HCT116 (cell line): Measurements from ENCODE around the gene GRK6. TPM values are rescaled to one million over a fixed set of nuclear protein-coding genes. Genes with fewer than 3 reads are reported as not detected.

Experiments
- ATAC-seq: fragments of 200-7000 bp; cut with Tn5 transposase; 2 replicates; pipeline ENCODE4 v1.9.1; 2020; ENCODE audit warnings: mild to moderate bottlenecking, moderate library complexity
- BruUV-seq: library from RNA; stranded (reverse); fragments of 400-500 nt; replicated peaks from 2 replicates; lab custom pipeline; 2021; lab: Mats Ljungman, UMichigan
- CTCF ChIA-PET: fragments of 300-600 bp; sonication (Branson Sonifier 250); formaldehyde crosslinking; loops from one replicate; lab custom pipeline; 2021; ENCODE audit warnings: antibody characterized with exemption; lab: Charles Lee
- POLR2A ChIA-PET: fragments of 300-600, 350-600 bp; sonication (Branson Sonifier 250); formaldehyde crosslinking; loops from one replicate; lab custom pipeline; 2021; ENCODE audit warnings: antibody characterized with exemption; lab: Charles Lee
- RAD21 ChIA-PET, 2 experiments: fragments of 300-600 bp; sonication (Branson Sonifier 250); formaldehyde crosslinking; loops; one replicate each; lab custom pipeline; 2023; ENCODE audit warnings: low total read pairs in 2 of 2; ENCODE audit not compliant: uncharacterized antibody in 2 of 2, unreplicated experiment in 2 of 2, low non-redundant PET in 1 of 2; lab: Charles Lee
- DNase-seq: peaks from one replicate; pipeline ENCODE4 v3.0.0-alpha.2; 2010; ENCODE audit warnings: low read depth, low spot score
- H2AFZ ChIP-seq: fragments of 200-600 bp; shearing (Covaris generic), sonication (generic); 2 replicates; pipeline ENCODE4 v1.6.1; 2017; ENCODE audit warnings: low read depth, mixed run types, mixed read lengths, antibody characterized with exemption, low read length; ENCODE audit not compliant: poor library complexity, severe bottlenecking
- H3K27ac ChIP-seq: 2 replicates; pipeline ENCODE4 v1.5.1; 2012; ENCODE audit warnings: low read depth, low read length
- H3K27me3 ChIP-seq: fragments of 200-600 bp; sonication (generic); 2 replicates; pipeline ENCODE4 v1.6.1; 2016; ENCODE audit warnings: mixed run types, low read length, mixed read lengths; ENCODE audit not compliant: insufficient read depth
- H3K36me3 ChIP-seq, 2 experiments: fragments of 200-500 bp in 1 of 2; fragments of 200-600 bp in 1 of 2; sonication (Bioruptor generic) in 1 of 2; sonication (generic) in 1 of 2; 2 replicates each; pipeline versions ENCODE4 v1.5.1 to v1.6.1; 2014 to 2016; ENCODE audit warnings: low read length in 2 of 2, inconsistent platforms in 1 of 2, mixed read lengths in 1 of 2, mixed run types in 1 of 2; ENCODE audit not compliant: insufficient read depth in 2 of 2, control insufficient read depth in 1 of 2
- H3K4me1 ChIP-seq, 2 experiments: fragments of 200-600 bp in 1 of 2; sonication (generic) in 1 of 2; 2 replicates each; pipeline versions ENCODE4 v1.5.1 to v1.6.1; 2012 to 2017; ENCODE audit warnings: low read length in 2 of 2, inconsistent platforms in 1 of 2, mild to moderate bottlenecking in 1 of 2, mixed read lengths in 1 of 2, mixed run types in 1 of 2, moderate library complexity in 1 of 2; ENCODE audit not compliant: insufficient read depth in 2 of 2, control insufficient read depth in 1 of 2
- H3K4me2 ChIP-seq: fragments of 200-600 bp; sonication (generic); 2 replicates; pipeline ENCODE4 v1.6.1; 2017; ENCODE audit warnings: mixed run types, low read length, mixed read lengths
- H3K4me3 ChIP-seq, 2 experiments: fragments of 200-600 bp in 1 of 2; sonication (generic) in 1 of 2; replicated peaks in 1 of 2; 2 replicates each; pipeline ENCODE4 v1.5.1; 2011 to 2016; ENCODE audit warnings: low read length in 2 of 2, control low read depth in 1 of 2, low read depth in 1 of 2, mild to moderate bottlenecking in 1 of 2, mixed read lengths in 1 of 2, mixed run types in 1 of 2
- H3K79me2 ChIP-seq: fragments of 200-600 bp; sonication (generic); 2 replicates; pipeline ENCODE4 v1.6.1; 2017; ENCODE audit warnings: mild to moderate bottlenecking, mixed run types, low read length, moderate library complexity, mixed read lengths; ENCODE audit not compliant: insufficient read depth
- H3K9ac ChIP-seq: fragments of 200-600 bp; sonication (generic); 2 replicates; pipeline ENCODE4 v1.6.1; 2016; ENCODE audit warnings: low read length, mixed read lengths
- H3K9me2 ChIP-seq: fragments of 200-600 bp; sonication (generic), shearing (Covaris generic); 2 replicates; pipeline ENCODE4 v1.6.1; 2017; ENCODE audit warnings: mixed run types, mild to moderate bottlenecking, moderate library complexity; ENCODE audit not compliant: insufficient read depth
- H3K9me3 ChIP-seq, 2 experiments: fragments of 200-500 bp in 1 of 2; fragments of 200-600 bp in 1 of 2; sonication (Bioruptor generic) in 1 of 2; sonication (generic) in 1 of 2; 2 replicates each; pipeline ENCODE4 v1.6.1; 2014 to 2017; ENCODE audit warnings: low read length in 2 of 2, mixed read lengths in 2 of 2, inconsistent platforms in 1 of 2, low read depth in 1 of 2, mild to moderate bottlenecking in 1 of 2, mixed run types in 1 of 2, moderate library complexity in 1 of 2; ENCODE audit not compliant: control insufficient read depth in 1 of 2, insufficient read depth in 1 of 2
- H4K20me1 ChIP-seq: fragments of 200-600 bp; sonication (generic), shearing (Covaris generic); 2 replicates; pipeline ENCODE4 v1.6.1; 2017; ENCODE audit warnings: mixed run types, mild to moderate bottlenecking, moderate library complexity; ENCODE audit not compliant: insufficient read depth
- CBX3 ChIP-seq: IDR thresholded peaks from 2 replicates; pipeline ENCODE4 v1.6.1; 2012; ENCODE audit warnings: low read depth
- EGR1 ChIP-seq: IDR thresholded peaks from 2 replicates; pipeline ENCODE4 v1.6.1; 2012; ENCODE audit warnings: low read depth
- ELF1 ChIP-seq: IDR thresholded peaks from 2 replicates; pipeline ENCODE4 v1.6.1; 2012; ENCODE audit warnings: low read depth, borderline replicate concordance
- EZH2phosphoT487 ChIP-seq: fragments of 200-600 bp; IDR thresholded peaks from 2 replicates; pipeline ENCODE4 v1.6.1; 2018; ENCODE audit warnings: antibody characterized with exemption, borderline replicate concordance
- FOSL1 ChIP-seq: IDR thresholded peaks from 2 replicates; pipeline ENCODE4 v1.6.1; 2012; ENCODE audit warnings: low read depth
- MAX ChIP-seq: IDR thresholded peaks from 2 replicates; pipeline ENCODE4 v1.6.1; 2012
- RAD21 ChIP-seq: IDR thresholded peaks from 2 replicates; pipeline ENCODE4 v1.6.1; 2012; ENCODE audit warnings: low read depth, mild to moderate bottlenecking
- SP1 ChIP-seq: IDR thresholded peaks from 2 replicates; pipeline ENCODE4 v1.6.1; 2012; ENCODE audit warnings: low read depth
- SRF ChIP-seq: IDR thresholded peaks from 2 replicates; pipeline ENCODE4 v1.6.1; 2012; ENCODE audit warnings: low read depth
- YY1 ChIP-seq: IDR thresholded peaks from 2 replicates; pipeline ENCODE4 v1.6.1; 2011; ENCODE audit warnings: low read length, low read depth, moderate library complexity, mild to moderate bottlenecking; ENCODE audit not compliant: insufficient replicate concordance; ENCODE audit errors: extremely low read depth
- ZFX ChIP-seq: fragments of 450-650 bp; IDR thresholded peaks from 2 replicates; pipeline ENCODE4 v1.6.1; 2017
- ZNF274 ChIP-seq: fragments of 200-500 bp; sonication (Bioruptor generic); IDR thresholded peaks from 2 replicates; pipeline ENCODE4 v1.6.1; 2014; ENCODE audit warnings: mild to moderate bottlenecking, low read depth, low read length, inconsistent platforms
- intact Hi-C: fragments of 100-400 bp; cut with micrococcal nuclease; formaldehyde crosslinking; loops from 2 replicates; pipeline ENCODE4 v1.10.0; 2022
- total RNA-seq: library from RNA; stranded (reverse); gene quantifications from one replicate; pipeline ENCODE4 v1.2.1, GENCODE V29; 2021; ENCODE audit not compliant: unreplicated experiment

The GRK6 gene
- total RNA-seq, 1 experiment from 2014 or later = 89.3 TPM

DNA sequence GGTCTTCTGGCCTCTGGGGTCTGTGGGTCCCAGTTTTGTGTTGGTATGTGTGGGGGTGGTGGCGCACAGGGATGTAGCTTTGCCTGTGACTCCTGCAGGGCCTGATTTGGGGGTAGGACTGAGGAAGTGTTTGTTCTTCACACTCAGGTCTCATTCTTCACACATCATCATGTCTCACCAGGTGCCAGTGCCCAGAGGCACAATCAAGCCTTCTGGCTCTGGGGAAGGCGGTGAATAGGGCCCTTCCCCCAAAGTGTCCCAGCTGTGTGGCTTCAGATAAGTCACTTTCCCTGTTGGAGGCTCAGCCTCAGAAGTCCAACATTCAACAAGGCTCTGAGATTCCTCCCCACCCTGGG is 41.8 kb downstream of the GRK6 start:
- intact Hi-C loops = no loop called here
- CTCF ChIA-PET = interaction anchor here (0.9 to 1.1 kb wide), 2 partner anchors 11 to 13 kb away, joined by 3 read pairs; no protein-coding TSS in a partner anchor
- no peak overlapping the region for H2AFZ ChIP-seq
- peaks cover 39% of the 10 kb centered on the region for H3K79me2 ChIP-seq
- no peaks in the 10 kb centered on the region for H3K27me3 ChIP-seq
- no peak for ATAC-seq
- no peaks in the 10 kb centered on the region for H3K9me2 ChIP-seq
- no peak overlapping the region for H3K9ac ChIP-seq
- no peak for DNase-seq
- H3K4me3 ChIP-seq = no peak overlapping the region
- RAD21 ChIA-PET = no interaction called here
- H3K36me3 ChIP-seq = peaks cover 27 to 35% of the 10 kb centered on the region in 2 experiments; a peak in 3 of 4 replicates
- H3K4me1 ChIP-seq = peaks cover 4 to 32% of the 10 kb centered on the region in 2 experiments; a peak in 3 of 4 replicates
- no TSS peak for BruUV-seq
- H3K4me2 ChIP-seq = no peak overlapping the region
- H3K27ac ChIP-seq = no peak overlapping the region
- no peaks in the 10 kb centered on the region for H4K20me1 ChIP-seq
- H3K9me3 ChIP-seq = no peaks in the 10 kb centered on the region
- TF ChIP-seq EGR1 (no peak), EZH2phosphoT487 (no peak), FOSL1 (no peak), CBX3 (no peak), RAD21 (no peak), YY1 (no peak), SP1 (no peak)
- POLR2A ChIA-PET = interaction anchor here (1.2 kb wide), 1 partner anchor 29 kb away, joined by 3 read pairs; the partner anchor contains the start of gene PDLIM7

GRCh38 chr5:177468685-177469628 is 42.5 kb downstream of the GRK6 start:
- no TSS peak for BruUV-seq
- ATAC-seq (no peak), DNase-seq (no peak)
- CTCF ChIA-PET = interaction anchor here (0.9 to 1.1 kb wide), 2 partner anchors 11 to 13 kb away, joined by 3 read pairs; no protein-coding TSS in a partner anchor
- H3K4me2 ChIP-seq = no peak overlapping the region
- H4K20me1 ChIP-seq = no peaks in the 10 kb centered on the region
- RAD21 ChIA-PET = no interaction called here
- no peaks in the 10 kb centered on the region for H3K9me3 ChIP-seq
- no peak overlapping the region for H2AFZ ChIP-seq
- no peaks in the 10 kb centered on the region for H3K9me2 ChIP-seq
- TF ChIP-seq SP1 (no peak), SRF (no peak), ZNF274 (no peak), ZFX (no peak), FOSL1 (no peak), MAX (no peak), ELF1 (no peak)
- H3K4me1 ChIP-seq = peaks cover 6 to 34% of the 10 kb centered on the region in 2 experiments; a peak in 3 of 4 replicates
- no peak overlapping the region for H3K9ac ChIP-seq
- peaks cover 39% of the 10 kb centered on the region for H3K79me2 ChIP-seq
- no peak overlapping the region; the same call in 1 of the 2 replicates for H3K27ac ChIP-seq
- POLR2A ChIA-PET = interaction anchor here (0.8 kb wide), 1 partner anchor 11 kb away, joined by 3 read pairs; no protein-coding TSS in a partner anchor
- H3K36me3 ChIP-seq = peaks cover 27 to 30% of the 10 kb centered on the region in 2 experiments; a peak in 3 of 4 replicates
- intact Hi-C loops = no loop called here
- no peaks in the 10 kb centered on the region for H3K27me3 ChIP-seq
- H3K4me3 ChIP-seq = no peak overlapping the region
